T-helper 2 cell treated with Interferon-gamma antibody and Interleukin-4, amounts not matched to agents 5 μg/mL and 100 μg/mL, for 36 hours (primary cell): Measurements from ENCODE around the gene JCAD.
A peak's percentile ranks its signal among the peaks of the same experiment; 100 is the strongest.
"Not testable (repeated sequence)": the region's sequence is repeated elsewhere in the genome, so short reads cannot be mapped to it uniquely, and the experiment has no call there.

Experiments
- DNase-seq: peaks from one replicate; pipeline ENCODE4 v3.0.0; 2021; ENCODE audit warnings: low spot score
- H3K27ac Mint-ChIP-seq: one replicate; pipeline ENCODE4 v1.8.0; 2021; ENCODE audit warnings: mild to moderate bottlenecking, mixed read lengths
- H3K27me3 Mint-ChIP-seq: one replicate; pipeline ENCODE4 v1.8.0; 2021; ENCODE audit warnings: low read depth, mixed read lengths
- H3K36me3 Mint-ChIP-seq: one replicate; pipeline ENCODE4 v1.8.0; 2021; ENCODE audit warnings: low read depth, mixed read lengths
- H3K4me1 Mint-ChIP-seq: one replicate; pipeline ENCODE4 v1.8.0; 2021; ENCODE audit warnings: low read depth, mixed read lengths
- H3K4me3 Mint-ChIP-seq: one replicate; pipeline ENCODE4 v1.8.0; 2022; ENCODE audit warnings: mild to moderate bottlenecking, moderate library complexity, mixed read lengths
- H3K9me3 Mint-ChIP-seq: one replicate; pipeline ENCODE4 v1.8.0; 2021; ENCODE audit warnings: mixed read lengths

JCAD gene

DNA sequence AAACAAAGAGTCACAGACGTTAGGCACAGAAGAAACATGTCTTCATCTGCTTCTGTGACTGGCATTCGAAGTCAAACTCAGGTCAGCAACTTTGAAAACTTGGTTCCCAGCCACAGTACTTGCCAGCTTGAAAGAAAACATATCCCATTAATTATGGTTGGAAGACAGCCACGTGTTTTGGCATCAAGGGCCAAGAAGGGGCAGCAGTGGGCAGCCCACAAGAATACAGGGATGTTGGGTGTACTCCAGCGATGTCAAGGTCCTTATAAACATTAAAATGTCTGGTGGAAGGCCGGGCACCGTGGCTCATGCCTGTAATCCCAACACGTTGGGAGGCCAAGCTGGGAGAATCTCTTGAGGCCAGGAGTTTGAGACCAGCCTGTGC is 29.5 kb downstream of the JCAD start:
- H3K4me1 Mint-ChIP-seq = peaks cover 70% of the 10 kb centered on the region
- H3K9me3 Mint-ChIP-seq = no peaks in the 10 kb centered on the region
- peak overlapping the region; percentile 90 for H3K4me3 Mint-ChIP-seq
- DNase-seq = no peak
- peaks cover 23% of the 10 kb centered on the region for H3K36me3 Mint-ChIP-seq
- peaks cover 2% of the 10 kb centered on the region for H3K27me3 Mint-ChIP-seq
- no peak overlapping the region for H3K27ac Mint-ChIP-seq

DNA sequence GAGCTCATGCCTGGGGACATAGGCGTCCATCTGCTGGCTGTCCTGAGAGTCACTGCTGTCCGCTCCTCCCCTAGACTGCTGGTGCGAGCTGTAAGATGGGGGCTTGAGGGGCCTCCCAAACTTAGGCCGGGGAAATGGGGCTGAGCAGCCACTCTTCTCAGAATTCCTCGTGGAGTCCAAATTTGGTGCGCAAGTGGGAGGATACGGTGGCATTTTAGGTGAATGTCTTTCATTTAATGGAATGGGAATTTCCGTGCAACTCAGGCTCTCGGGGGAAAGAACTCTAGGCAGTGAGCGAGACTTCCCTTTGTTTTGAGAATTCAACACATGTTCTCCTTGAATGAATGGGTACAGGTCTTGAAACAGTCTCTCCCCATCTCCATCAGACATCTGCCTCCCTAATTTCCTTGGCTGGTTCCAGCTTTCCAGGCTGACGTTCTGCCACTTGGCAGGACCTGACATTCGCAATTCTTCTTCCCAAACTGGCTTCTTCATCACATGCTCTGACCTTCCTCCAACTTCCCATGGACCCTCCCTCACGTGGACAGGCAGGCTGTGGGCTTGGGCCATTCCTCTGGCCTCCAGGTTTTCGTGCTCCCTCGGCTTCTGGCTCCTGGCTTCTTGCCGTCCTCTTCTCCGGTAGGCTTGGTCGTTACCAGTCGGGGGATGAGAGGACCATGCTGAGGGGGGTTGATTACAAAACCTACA is 30.1 kb downstream of the JCAD start:
- Mint-ChIP-seq H3K27ac (no peak overlapping the region), H3K36me3 (peaks cover 24% of the 10 kb centered on the region), H3K9me3 (no peaks in the 10 kb centered on the region), H3K4me1 (peaks cover 68% of the 10 kb centered on the region), H3K27me3 (peaks cover 2% of the 10 kb centered on the region), H3K4me3 (peak overlapping the region; percentile 90)
- DNase-seq = no peak

DNA sequence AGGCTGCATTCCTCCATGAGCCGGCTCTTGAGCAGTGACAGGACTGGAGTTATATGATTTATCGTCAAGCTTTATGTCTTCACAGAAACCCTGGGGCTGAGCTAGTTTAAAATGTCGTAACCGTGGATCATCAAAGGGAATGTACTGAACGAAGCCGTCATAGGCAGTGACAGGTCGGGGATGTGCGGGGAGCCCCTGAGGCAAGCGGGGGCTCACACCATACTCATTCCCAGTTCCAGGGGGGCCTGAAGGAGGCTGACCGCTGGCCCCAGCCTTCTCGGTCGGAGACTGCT is 30.7 kb downstream of the JCAD start:
- Mint-ChIP-seq H3K27ac (no peak overlapping the region), H3K4me3 (peak overlapping the region; percentile 90), H3K4me1 (peaks cover 71% of the 10 kb centered on the region), H3K36me3 (peaks cover 22% of the 10 kb centered on the region), H3K27me3 (peaks cover 2% of the 10 kb centered on the region), H3K9me3 (no peaks in the 10 kb centered on the region)
- no peak for DNase-seq

DNA sequence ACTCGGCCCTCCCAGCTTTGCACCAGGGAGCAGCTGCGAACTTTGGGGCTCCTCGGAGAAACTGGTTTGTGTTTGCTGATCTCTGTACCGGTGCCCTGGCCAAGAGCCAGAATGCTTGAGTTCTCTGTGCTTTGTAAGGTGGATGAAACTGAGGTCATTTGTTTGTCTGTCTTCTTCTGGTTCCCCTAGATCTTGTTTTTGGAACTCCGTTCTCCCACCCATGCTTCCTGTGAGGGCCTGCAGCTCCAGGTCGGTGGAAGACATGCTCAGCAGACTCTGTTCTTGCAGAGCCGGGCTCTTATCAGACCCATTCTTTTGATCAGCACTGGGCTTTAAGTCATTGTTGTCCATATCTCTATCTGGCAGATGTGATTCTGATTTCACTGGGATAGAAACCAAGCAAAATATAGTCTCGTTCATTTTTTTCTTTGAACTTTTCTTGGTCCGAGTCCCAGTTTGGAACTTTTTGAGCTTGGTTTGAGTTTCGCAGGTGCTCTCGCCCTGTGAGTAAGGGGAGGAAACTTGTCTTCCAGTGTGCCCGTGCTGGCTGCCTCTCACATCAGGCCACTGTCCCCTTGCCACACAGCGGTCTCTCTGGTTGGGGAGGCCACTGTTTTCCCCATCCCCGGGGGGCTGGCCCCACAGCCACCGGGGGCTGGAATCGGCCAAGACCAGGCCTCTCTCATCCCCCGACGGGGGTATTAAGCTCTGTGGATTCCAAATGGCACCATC is 31.2 kb downstream of the JCAD start:
- H3K4me3 Mint-ChIP-seq = peak overlapping the region; percentile 90
- H3K4me1 Mint-ChIP-seq = peaks cover 69% of the 10 kb centered on the region
- no peaks in the 10 kb centered on the region for H3K9me3 Mint-ChIP-seq
- H3K27ac Mint-ChIP-seq = peak overlapping the region; percentile 87
- peak; percentile 29 for DNase-seq
- peaks cover 2% of the 10 kb centered on the region for H3K27me3 Mint-ChIP-seq
- peaks cover 24% of the 10 kb centered on the region for H3K36me3 Mint-ChIP-seq

DNA sequence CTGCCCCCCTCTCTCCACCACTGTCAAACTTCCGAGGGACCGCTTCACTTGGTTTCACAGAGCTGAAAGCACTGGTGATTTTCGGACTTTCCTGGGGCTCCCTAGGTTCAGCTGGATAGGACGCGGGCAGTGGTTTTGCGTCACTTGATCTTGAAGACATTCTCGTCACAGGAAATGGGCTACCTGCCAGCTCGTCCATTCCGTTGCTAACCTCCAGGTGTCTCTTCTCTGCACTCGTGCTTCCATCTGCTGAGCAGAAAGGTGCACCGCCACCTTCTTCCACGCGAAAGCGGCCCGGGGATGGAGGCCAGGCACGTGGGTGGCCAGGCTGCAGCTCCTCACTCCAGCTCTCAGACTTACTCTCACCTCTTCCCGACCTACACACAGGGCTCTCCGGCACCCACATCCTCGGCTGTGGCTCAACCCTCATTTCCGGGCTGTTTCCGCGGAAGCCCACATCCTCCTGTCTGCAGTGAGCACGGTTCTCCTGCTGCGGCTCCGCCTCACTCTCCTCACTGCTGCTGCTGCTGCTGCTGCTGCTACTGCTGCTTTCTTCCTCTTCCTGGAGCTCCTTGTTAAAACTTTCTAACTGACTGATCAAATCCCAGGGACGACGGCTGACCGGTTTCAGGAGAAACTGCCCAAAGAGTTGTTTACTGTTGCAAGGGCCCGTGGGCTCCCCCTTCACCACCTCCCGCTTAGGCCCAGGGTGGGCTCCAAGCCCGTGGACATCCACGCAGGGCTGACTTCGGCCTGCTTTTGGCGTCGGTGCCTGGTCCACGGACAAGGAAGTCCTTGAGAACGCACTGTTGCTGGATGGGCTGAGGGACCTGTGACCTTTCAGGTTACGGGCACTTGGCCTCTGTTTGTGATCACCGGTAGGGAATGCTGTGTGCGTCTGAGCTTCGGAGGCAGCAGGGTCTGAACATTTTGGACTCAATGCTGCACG is 32.1 kb downstream of the JCAD start:
- Mint-ChIP-seq H3K27me3 (peaks cover 2% of the 10 kb centered on the region), H3K36me3 (peaks cover 22% of the 10 kb centered on the region), H3K4me1 (peaks cover 61% of the 10 kb centered on the region), H3K27ac (peak overlapping the region; percentile 87), H3K4me3 (peak overlapping the region; percentile 90), H3K9me3 (no peaks in the 10 kb centered on the region)
- peak; percentile 95 for DNase-seq

DNA sequence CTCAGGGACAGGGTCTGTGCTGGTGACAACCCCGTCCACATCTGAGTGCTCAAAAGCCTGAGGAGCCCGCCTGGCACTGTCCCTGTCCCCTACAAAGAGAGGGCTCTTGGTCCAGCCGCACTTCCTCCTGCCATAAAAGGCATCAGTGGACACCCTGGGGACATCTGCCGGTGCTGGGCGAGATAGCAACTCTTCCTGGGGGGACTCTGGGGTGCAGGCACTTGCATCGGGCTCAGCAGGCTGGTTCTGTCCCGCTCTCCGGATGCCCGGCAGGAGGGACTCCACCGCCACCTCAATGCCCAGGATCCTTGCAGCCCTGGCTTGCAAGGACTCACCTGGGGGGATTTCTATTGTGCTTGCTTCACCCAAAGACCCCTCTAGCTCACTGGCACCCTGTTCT is 32.8 kb downstream of the JCAD start:
- peak overlapping the region; percentile 90 for H3K4me3 Mint-ChIP-seq
- no peaks in the 10 kb centered on the region for H3K9me3 Mint-ChIP-seq
- peaks cover 2% of the 10 kb centered on the region for H3K27me3 Mint-ChIP-seq
- H3K36me3 Mint-ChIP-seq = peaks cover 26% of the 10 kb centered on the region
- DNase-seq = no peak
- H3K27ac Mint-ChIP-seq = peak overlapping the region; percentile 87
- peaks cover 58% of the 10 kb centered on the region for H3K4me1 Mint-ChIP-seq

DNA sequence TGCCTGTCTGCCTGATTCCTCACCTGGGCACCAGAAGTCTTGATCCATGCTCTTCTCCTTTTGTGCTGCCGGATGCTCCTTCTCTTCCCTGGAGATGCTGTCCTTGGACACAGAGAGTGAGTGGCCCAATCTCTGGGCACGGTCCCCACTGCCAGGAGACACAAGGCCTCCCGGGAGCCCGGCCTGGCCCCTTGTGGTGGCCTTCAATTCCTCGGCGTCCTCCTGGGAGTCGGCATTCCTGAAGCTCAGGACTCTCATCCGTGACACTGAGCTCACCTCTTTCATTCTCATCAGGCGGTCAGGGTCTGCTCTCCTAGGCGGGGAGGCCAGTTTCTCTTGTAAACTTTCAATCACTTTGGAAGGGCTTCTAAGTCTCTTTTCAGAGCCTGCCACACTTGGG is 33.3 kb downstream of the JCAD start:
- Mint-ChIP-seq H3K36me3 (peaks cover 26% of the 10 kb centered on the region), H3K4me3 (peak overlapping the region; percentile 10), H3K4me1 (peaks cover 57% of the 10 kb centered on the region), H3K27ac (no peak overlapping the region), H3K9me3 (no peaks in the 10 kb centered on the region), H3K27me3 (peaks cover 2% of the 10 kb centered on the region)
- no peak for DNase-seq

DNA sequence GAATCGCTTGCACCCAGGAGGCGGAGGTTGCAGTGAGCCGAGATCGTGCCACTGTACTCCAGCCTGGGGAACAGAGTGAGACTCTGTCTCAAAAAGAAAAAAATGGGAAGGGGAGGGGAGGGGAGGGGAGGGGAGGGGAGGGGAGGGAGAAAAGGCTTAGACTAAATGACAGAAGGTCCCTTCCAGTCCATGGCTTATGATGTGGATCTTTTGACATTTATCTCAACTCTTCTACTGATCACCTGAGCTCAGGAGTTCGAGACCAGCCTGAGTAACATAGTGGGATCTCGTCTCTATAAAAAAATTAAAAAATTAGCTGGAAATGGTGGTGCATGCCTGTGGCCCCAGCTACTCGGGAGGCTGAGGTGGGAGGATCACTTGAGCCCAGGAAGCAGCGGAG is 34.0 kb downstream of the JCAD start:
- not testable (repeated sequence) for H3K4me3 Mint-ChIP-seq

DNA sequence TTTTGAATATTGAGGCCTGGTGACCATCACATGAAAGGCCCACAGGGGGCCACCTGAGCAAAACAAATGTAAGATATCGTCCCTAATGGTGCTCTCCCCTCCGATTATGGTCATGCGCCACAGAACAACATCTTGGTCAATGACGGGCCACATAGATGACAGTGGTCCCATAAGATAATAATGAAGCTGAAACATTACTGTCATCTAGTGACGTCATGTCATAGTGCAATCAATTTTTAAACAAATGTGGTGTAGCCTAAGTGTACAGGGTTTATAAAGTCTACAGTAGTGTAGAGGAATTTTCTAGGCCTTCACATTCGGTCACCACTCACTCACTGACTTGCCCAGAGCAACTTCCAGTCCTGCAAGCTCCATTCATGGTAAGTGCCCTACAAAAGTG is 36.8 kb downstream of the JCAD start:
- Mint-ChIP-seq H3K9me3 (no peaks in the 10 kb centered on the region), H3K4me1 (peaks cover 45% of the 10 kb centered on the region), H3K4me3 (no peak overlapping the region), H3K27ac (no peak overlapping the region), H3K27me3 (peaks cover 4% of the 10 kb centered on the region), H3K36me3 (peaks cover 24% of the 10 kb centered on the region)
- DNase-seq = no peak

More for the DNA sequence above, 34.0 kb downstream of the JCAD start:
- H3K9me3 Mint-ChIP-seq, H3K27ac Mint-ChIP-seq, H3K27me3 Mint-ChIP-seq, DNase-seq: not testable (repeated sequence)
- peaks cover 27% of the 10 kb centered on the region for H3K36me3 Mint-ChIP-seq
- H3K4me1 Mint-ChIP-seq = peaks cover 54% of the 10 kb centered on the region

DNA sequence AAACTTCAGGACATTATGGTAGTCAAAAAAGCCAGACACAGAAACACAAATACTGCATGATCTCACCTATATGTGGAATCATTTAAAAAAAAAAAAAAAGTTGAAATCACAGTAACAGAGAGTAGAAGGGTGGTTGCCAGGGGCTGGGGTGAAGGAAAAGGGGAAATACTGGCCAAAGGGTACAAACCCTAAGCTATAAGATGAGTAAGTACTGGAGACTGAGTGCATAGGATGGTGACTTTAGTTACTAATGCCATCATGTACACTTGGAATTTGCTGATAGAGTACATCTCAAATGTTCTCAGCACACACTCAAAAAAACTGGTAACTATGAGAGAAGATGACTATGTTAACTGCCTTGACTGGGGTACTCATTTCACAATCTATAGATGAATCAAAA is 39.9 kb downstream of the JCAD start:
- H3K27me3 Mint-ChIP-seq = peaks cover 2% of the 10 kb centered on the region

DNA sequence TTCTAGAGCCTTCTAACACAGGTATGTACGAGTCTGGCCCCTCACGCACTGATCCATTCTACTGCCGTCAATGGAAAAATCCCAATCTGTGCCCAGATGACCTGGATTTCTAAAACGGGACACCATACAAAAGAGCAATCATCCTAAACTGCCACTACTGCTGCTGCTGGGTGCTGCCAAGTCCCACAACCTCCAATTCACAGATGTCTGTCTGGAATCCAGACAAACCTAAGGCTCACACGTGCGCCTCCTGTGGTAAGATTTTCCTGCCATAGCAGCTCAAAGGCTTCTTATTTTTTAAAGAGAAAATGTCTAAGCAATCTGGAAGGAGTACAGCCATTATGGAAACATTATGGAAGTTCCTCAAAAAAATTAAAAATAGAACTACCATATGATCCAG is 40.9 kb downstream of the JCAD start:
- DNase-seq = no peak
- H3K27ac Mint-ChIP-seq = no peak overlapping the region
- peaks cover 2% of the 10 kb centered on the region for H3K27me3 Mint-ChIP-seq
- H3K4me3 Mint-ChIP-seq = peak overlapping the region; percentile 65
- H3K4me1 Mint-ChIP-seq = peaks cover 54% of the 10 kb centered on the region
- no peaks in the 10 kb centered on the region for H3K9me3 Mint-ChIP-seq
- H3K36me3 Mint-ChIP-seq = peaks cover 26% of the 10 kb centered on the region

More for the DNA sequence above, 39.9 kb downstream of the JCAD start:
- H3K9me3 Mint-ChIP-seq = no peaks in the 10 kb centered on the region
- H3K36me3 Mint-ChIP-seq = peaks cover 26% of the 10 kb centered on the region
- no peak for DNase-seq
- no peak overlapping the region for H3K4me3 Mint-ChIP-seq
- peak overlapping the region; percentile 6 for H3K27ac Mint-ChIP-seq
- peaks cover 56% of the 10 kb centered on the region for H3K4me1 Mint-ChIP-seq

DNA sequence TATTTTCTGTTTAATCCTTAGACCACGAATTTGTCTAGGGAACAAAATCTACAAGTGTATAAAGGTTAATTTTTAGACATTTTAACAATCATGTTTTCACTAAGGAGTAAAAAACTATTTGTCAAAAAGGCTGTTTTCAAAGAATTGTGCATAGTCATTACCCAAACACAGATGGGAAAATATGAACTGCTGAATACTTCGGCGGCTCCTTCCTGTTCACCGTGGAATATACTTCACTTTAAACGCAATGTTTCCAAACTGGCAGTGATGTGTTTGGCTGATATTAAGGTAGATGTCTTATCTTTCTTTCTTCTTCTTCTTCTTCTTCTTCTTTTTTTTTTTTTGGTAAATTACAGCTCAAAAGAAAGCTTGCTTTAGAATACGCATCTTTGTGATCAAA is 41.4 kb downstream of the JCAD start:
- H3K4me3 Mint-ChIP-seq = peak overlapping the region; percentile 65
- H3K4me1 Mint-ChIP-seq = peaks cover 56% of the 10 kb centered on the region
- H3K27ac Mint-ChIP-seq = no peak overlapping the region
- H3K27me3 Mint-ChIP-seq = peaks cover 2% of the 10 kb centered on the region
- no peaks in the 10 kb centered on the region for H3K9me3 Mint-ChIP-seq
- H3K36me3 Mint-ChIP-seq = peaks cover 24% of the 10 kb centered on the region
- no peak for DNase-seq

DNA sequence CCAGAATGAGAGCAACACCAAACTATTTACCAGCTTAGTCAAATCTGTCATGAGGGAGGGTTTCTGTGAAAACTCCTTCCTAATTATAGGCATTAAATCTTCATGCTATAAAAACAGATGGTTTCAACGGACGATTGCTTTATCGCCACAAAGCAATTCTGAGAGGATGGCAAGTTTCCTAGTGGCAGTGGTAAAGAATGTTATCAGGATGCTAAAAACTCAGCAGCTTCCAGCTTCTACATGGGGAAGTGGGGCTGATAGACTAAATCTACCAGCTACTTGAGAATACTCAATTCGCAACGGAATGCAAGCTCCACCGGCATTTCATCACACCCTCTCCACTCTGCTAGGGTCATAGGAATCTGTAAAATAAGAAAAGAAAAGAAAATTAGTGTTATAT is 41.8 kb downstream of the JCAD start:
- Mint-ChIP-seq H3K4me3 (peak overlapping the region; percentile 65), H3K27me3 (peaks cover 2% of the 10 kb centered on the region), H3K4me1 (peaks cover 56% of the 10 kb centered on the region), H3K36me3 (peaks cover 23% of the 10 kb centered on the region), H3K9me3 (no peaks in the 10 kb centered on the region), H3K27ac (peak overlapping the region; percentile 11)
- no peak for DNase-seq

DNA sequence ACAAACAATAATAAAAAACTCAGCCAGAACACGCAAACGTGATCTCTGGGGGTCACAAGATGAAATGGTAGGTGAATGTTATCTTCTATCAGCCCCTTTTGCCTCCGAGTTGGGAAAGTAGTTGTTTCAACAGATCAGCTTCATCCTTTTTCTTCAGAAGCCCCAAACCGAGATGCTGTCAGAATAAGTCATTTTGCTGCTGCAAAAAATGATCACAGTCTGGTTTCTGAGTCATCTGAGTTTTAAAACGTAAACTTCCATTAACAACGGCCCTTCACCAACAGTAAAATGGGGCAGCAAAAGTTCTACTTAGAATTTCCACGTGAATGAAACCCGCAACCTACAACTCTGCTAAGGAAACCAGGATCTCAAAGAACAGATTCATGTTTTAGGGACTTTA is 44.9 kb downstream of the JCAD start:
- Mint-ChIP-seq H3K27me3 (peaks cover 2% of the 10 kb centered on the region), H3K9me3 (no peaks in the 10 kb centered on the region), H3K27ac (peak overlapping the region; percentile 3), H3K4me1 (peaks cover 52% of the 10 kb centered on the region), H3K36me3 (peaks cover 14% of the 10 kb centered on the region), H3K4me3 (peak overlapping the region; percentile 14)
- DNase-seq = peak; percentile 38
